Uterus (tissue), 2 donors: ENCODE measurements around the gene MYOM3.

Source experiments
- CTCF ChIP-seq, 4 experiments: fragments of 200-600 bp in 2 of 4; fragments of 450-650 bp in 2 of 4; sonication (generic) in 2 of 4; IDR thresholded peaks; one replicate each; pipeline ENCODE4 v1.5.1; 2016 to 2019; ENCODE audit warnings: antibody characterized with exemption in 4 of 4, mild to moderate bottlenecking in 2 of 4, moderate library complexity in 1 of 4
- POLR2A ChIP-seq, 2 donors: fragments of 450-650 bp; IDR thresholded peaks; one replicate each; pipeline ENCODE4 v1.6.1; 2016; ENCODE audit warnings: antibody characterized with exemption in 2 of 2, mild to moderate bottlenecking in 1 of 2, moderate library complexity in 1 of 2

- TF ChIP-seq CTCF (IDR thresholded peaks at IDR 0.05) (no peak), POLR2A (IDR thresholded peaks at IDR 0.05) (no peak)
Observed at GRCh38 chr1:24075590-24075854, 36.4 kb downstream of the MYOM3 start.
